Stimulated activated CD4-positive, alpha-beta T cell treated with anti-CD3 and anti-CD28 coated beads, Interleukin-12 subunit alpha, Interleukin-12 subunit beta, amount 100 ng/mL, for 48 hours (primary cell): Measurements from ENCODE around the gene CYP3A5.
"Not testable (repeated sequence)": the region's sequence is repeated elsewhere in the genome, so short reads cannot be mapped to it uniquely, and the experiment has no call there.

ENCODE experiments used
- DNase-seq, 3 donors: peaks; one replicate each; pipeline ENCODE4 v3.0.0-alpha.2; 2020; ENCODE audit warnings: low read depth in 2 of 3, low spot score in 1 of 3

The CYP3A5 gene

DNA sequence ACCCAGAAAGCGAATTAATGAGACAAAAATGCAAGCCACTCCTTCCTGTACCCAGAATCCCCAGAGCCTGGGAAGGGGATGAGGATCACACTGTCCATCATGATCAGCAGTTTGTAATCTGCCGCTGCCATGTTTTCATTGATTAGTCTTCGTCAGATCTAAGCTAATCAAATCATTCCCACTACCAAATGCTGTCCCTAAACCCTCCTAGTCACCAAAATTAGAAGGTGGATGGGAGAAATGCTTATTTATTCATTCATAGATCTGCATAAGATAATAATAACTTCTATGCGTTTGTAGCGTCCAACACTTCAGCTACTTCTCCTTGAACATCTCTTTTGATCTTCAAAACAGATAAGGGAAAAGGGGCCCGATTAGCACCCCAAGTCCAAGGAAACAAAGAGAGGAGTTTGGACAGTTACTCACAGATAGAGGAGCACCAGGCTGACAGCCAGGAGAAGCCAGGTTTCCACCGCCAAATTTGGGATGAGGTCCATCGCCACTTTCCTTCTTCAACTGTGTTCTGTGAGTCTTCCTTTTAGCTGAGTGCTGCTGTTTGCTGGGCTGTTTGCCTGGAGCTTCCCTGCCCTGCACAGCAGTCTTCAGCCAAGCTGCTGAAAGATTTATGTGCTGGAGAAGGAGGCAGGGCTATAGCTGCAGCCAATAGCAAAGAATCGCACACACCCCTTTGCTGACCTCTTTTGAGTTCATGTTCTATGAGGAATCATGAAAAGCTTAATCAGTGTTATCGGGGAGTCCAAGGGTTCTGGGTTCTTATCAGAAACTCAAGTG lies at the start of gene CYP3A5:
Gene CYP3A5 (minus strand): TSS at position 597 of the 792 bp plus-strand sequence. CDS start 100 bp downstream, at position 497.
- no peak for DNase-seq

DNA sequence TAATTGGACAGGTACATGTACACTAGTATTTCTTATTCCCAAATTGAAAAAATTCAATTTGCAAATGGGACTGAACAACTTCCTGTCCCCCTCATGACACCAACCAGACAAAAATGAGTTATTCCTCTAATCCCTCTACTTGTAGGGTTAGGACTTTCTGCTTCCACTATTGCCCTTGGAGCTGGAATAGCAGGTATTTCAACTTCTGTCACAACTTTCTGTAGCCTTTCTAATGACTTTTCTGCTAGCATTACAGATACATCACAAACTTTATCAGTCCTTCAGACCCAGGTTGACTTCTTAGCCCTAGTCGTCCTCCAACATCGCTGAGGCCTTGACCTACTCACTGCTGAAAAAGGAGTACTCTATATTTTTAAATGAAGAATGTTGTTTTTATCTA lies 48.8 kb upstream of the CYP3A5 start:
- no peak for DNase-seq

DNA sequence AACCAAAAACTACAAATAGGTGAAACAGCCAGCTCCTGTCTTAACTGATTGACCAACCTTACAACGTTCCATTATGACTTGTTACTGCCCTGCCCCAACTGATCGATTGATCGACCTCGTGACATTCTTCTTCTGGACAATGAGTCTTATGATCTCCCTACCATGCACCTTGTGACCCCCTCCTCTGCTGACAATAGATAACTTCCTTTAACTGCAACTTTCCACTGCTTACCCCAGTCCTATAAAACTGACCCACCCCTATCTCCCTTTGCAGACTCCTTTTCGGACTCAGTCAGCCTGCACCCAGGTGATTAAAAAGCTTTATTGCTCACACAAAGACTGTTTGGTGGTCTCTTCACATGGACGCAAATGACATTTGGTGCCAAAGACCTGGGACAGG lies 43.4 kb upstream of the CYP3A5 start:
- DNase-seq, result not testable (repeated sequence)

DNA sequence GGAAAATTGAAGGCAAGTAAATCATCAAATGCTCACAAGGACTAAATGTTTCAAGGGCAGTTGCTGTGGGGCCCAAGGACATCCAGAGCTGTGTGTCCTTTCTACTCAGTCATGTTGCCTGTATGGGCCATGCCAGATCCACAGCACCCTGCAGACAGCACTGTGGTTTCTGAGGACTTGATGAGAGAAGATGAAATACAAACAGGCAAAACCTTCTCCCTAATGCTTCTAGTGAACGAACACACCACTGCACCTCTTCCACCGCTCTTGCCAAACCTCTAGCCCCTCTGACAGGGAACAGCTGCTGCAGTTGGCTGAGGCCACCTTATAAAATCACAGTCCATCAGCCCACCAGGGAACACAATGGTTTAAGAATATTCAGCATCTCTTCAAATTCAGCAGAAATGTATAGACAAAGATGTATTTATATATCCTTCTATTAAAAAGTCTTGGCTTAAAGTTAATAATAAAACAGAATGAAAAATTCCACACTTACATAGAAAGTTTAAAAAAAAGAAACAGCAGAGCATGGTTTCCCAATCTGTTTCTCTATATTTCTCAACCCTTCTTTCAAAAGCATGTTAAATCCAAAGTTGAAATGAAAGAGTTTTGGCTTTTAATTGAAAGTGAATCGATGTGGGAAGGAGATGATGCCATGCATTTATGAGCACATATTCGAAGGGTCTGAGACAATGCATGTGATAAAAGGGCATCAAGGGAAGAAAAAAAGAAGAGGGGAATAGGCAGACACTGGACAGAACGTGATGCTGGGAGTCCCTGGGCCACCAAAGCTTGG lies 41.2 kb upstream of the CYP3A5 start:
- no peak for DNase-seq

DNA sequence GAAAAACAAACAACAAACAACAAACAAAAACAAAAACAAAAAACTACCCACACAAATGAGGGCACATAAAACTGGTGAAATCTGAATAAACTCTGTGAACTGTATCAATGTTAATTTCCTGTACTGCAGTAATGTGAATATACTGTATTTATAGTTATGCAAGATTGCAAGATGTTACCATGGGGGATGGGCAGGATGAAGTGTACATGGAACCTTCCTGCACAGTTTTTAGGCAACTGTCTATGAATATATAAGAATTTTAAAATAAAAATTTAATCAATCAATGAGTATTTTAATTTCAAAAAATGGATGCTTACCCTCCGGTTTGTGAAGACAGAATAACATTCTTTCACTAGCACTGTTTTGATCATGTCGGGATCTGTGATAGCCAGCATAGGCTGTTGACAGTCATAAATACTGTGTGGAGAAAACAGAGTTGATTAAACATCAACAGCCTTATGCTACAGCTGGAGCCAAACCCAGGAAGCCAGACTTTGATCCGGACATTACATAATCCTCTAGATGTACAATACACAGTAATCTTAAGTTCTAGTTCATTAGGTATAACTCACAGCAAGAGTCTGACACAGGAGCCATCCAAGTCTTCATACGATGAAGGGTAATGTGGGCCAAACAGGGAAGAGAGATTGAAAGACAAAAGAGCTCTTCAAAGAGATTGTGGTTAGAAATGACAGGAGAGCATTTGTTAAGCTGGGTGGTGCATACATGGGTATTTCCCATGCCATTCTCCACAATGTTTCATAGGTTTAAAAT lies 40.4 kb upstream of the CYP3A5 start:
- no peak for DNase-seq

DNA sequence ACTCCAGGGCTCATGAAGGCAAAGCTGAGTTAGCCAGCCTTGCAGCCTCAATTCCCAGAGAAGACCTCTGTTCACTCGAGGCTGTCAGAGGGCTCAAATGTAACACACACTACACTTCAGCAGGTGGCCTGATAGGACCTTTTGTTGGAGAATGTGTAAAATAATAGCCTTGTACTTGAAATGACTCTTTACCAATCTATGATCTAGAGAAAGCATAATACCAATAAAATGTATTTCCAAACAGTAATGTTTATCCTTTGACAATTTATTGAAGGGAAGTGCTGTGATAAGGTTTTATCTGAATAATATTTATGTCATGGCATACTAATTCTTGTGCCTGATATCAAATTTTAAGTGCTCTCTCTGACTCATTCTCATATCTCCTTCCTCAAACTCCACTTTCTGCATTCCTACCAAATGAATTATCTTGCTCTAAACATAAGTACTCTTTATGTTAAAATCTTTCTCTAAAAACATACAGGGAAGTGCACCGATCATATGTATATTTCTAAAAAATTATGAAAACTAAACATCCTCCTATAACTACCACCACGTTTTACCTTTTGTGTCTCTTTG lies 34.3 kb upstream of the CYP3A5 start:
- no peak for DNase-seq

DNA sequence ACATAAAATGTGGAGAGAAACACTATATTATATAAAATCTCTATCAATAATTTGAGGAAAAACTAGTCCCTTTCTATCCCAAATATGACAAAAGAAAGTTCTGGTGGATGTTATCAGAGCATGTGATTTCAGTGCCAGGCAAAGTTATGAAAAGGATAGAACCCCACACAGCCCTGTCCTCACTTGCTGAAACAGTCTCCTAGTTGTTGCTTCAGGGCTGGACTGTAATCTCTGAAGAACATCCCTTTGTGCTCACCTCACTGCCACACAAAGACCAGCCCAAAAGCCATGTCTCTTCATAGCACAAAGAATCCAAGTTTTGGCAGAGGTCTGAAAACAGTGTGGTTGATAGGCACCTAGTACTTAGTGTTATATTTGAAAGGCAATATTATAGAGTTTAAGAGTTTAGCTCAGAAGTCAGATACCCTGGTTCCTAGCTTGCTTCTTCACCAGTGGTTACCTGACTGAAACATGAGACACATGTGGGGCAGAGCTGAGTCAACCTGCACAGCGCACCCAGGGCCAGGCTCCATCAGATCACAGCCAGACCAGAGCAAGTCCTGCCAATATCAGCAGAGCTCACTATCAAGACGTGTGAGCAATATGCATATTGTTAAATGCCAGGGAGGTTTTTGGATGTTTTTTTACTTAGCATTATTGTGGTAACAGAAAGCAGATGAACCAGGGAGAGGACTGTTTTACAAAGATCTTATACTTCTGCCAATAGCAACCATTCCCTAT lies 30.2 kb upstream of the CYP3A5 start:
- DNase-seq, result no peak

DNA sequence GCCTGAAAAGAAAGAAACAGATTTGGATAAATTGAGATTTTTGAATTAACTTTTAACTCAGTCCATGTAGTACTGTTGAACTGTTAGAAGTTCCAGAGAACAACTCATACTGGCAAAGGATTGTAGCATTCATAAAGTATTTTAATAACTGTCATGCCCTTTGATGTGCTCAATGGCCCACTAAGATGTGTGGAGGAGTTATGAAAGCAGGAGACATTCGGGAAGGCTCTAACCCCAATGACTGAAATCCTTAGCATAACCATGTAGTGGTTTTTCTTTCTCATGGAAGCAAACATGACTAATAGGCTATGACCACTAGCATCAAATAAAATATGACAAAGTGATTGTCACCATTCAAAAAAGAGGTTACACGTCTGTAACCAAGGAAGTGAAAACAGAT lies 29.5 kb upstream of the CYP3A5 start:
- no peak for DNase-seq

DNA sequence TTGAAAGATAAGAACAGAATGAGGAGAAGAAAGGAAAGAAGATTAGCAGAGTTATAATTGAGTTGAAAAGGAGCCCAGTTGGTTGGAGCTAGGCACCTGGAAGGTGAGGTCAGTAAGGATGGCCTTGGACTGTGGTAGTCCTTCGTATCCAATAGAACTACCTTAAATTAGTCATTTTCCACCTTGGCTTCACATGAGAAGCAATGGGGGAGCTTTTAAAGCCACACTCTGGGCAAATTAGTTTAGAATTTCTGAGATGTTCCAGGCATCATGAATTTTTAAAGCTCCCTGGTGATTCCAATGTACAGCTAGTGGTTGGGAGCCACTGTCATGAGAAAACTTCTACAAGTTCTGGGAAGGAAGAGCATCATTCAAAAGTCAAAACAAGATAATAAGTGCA lies 27.3 kb upstream of the CYP3A5 start:
- no peak for DNase-seq

DNA sequence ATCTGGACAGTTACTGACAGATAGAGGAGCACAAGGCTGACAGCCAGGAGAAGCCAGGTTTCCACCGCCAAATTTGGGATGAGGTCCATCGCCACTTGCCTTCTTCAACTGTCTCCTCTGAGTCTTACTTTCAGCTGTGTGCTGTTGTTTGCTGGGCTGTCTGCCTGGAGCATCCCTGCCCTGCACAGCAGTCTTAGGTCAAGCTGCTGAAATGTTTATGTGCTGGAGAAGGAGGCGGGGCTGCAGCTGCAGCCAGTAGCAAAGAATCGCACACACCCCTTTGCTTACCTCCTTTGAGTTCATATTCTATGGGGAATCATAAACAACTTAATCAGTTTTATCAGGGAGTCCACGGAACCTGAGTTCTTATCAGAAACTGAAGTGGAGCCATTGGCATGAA lies 20.1 kb upstream of the CYP3A5 start:
- DNase-seq, result no peak

DNA sequence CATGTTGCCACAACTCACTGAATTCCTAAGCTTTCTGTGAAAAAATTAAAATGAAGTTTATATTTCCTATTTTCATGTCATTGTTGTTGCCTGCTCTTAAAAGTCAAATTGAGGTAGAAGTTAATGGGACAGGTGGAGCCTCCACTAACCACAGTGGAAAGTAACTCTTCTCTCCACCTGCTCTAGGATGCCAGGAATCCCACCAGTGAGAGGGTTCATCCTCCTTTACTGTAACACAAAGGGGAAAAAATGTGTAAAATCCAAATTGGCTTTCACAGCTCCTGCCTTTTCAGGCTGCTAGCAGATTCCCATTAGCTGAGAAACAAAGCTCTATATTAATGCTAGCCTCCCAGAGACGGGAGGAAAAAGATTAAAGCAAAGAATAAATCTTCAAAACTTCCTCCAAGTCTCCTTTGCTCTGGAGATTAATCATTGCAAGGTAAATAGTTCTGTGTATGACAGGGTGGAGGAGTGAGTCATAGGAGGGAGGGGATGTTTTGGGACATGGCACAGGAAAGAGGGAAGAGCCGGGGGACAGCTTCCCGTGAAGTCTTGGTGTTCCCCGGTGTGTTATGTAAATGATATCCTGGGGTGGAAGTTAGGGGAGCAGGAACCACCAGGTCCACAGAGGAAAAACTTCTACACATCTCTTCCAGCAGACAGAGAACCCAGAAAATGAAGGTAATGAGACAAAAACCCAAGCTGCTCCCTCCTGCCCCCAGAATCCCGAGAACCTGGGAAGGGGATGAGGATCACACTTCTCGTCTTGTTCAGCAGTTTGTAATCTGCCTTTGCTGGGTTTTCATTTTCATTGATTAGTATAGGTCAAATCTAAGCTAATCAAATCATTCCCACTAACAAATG lies 19.3 kb upstream of the CYP3A5 start:
- DNase-seq, result not testable (repeated sequence)

DNA sequence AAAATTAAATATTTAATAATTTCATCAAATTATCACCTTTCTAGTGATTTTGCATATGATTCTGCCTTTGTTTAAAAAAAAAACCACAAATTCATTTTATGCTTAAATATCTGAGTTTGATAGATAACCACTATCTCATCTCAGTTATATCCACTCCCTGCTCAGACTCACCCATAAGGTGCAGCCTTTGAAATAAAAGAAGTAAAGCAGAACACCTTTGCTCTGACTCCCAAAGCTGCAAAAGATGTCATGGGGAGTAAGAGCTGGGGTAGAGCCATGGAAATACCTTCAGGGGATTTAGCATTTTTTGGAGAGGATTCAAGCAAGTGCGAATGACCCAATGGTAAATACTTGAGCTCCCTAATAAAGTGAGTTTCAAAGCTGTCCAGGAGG lies 15.1 kb upstream of the CYP3A5 start:
- no peak for DNase-seq

DNA sequence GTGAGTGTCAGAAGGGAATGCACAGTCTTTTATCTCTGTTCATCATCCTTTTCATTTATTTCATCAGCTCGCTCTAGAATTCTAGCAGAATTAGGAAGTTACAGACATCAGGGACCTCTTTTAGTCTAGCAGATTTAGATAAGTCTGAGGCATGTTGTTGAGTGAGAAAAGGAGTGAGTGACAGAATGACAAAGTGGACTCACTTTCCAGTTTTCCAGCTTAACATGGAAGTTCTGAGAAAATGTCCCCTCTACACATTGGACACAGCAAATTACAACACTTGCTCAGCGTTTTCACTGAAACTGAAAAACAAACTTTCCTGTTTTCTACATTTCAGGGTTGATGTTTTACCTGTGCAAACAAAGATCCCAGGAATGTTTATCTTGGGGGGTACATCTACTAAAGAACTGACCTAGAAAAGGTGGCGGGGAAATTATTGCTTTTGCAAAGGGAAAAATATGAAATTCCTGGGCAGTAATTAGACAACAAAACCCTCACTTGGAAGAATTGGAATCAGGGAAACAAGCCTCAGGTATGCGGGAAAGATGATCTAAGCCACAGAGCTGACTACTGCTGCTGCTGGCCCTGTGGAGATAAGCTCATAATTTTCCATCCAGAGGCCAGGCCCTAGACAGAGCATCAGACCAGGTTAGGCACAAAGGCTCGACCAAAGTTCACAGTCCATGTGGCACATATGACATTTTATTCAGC lies 14.6 kb upstream of the CYP3A5 start:
- DNase-seq, result no peak

DNA sequence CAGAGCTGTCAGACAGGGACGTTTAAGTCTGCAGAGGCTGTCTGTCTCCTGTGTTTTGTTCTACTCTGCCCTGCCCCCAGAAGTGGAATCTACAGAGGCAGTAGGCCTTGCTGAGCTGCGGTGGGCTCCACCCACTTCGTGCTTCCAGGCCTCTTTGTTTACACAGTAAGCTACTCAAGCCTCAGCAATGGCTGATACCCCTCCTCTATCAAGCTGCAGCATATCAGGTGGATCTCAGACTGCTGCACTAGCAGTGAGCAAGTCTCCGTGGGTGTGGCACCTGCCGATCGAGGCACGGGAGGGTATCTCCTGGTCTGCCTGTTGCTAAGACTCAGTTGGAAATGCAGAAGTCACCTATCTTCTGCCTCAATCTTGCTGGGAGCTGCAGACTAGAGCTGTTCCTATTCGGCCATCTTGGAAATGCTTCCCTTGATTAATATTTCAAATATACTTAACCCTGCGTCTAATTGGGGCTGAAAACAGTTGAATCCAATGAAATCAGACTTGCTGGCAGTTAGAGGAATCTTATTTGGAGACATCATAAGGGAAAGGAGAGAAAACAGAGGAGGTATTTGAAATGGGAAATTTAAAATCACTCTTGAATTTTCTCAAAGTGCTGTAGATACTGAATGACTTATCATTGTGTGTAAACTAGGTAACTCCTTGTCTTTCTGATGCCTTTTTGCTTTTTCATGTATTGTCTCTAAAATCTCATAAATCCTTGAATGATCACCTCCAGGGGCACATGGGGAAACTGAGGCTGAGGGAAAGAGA lies 13.8 kb upstream of the CYP3A5 start:
- DNase-seq, result no peak

DNA sequence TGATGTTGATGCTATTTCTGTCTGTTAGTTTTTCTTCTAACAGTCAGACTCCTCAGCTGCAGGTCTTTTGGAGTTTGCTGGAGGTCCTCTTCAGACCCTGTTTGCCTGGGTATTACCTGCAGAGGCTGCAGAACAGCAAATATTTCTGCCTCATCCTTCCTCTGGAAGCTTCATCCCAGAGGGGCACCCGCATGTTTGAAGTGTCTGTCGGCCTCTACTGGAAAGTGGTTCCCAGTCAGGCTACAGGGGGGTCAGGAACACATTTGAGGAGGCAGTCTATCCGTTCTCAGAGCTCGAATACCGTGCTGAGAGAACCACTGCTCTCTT lies 13.3 kb upstream of the CYP3A5 start:
- no peak for DNase-seq

DNA sequence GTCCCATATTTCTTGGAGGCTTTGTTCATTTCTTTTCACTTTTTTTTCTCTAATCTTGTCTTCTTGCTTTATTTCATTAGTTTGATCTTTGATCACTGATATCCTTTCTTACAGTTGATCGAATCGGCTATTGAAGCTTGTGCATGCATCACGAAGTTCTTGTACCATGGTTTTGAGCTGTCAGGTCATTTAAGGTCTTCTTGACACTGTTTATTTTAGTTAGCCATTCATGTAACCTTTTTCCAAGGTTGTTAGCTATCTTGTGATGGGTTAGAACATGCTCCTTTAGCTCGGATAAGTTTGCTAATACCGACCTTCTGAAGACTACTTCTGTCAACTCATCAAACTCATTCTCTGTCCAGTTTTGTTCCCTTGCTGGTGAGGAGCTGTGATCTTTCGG lies 12.8 kb upstream of the CYP3A5 start:
- DNase-seq, result not testable (repeated sequence)

DNA sequence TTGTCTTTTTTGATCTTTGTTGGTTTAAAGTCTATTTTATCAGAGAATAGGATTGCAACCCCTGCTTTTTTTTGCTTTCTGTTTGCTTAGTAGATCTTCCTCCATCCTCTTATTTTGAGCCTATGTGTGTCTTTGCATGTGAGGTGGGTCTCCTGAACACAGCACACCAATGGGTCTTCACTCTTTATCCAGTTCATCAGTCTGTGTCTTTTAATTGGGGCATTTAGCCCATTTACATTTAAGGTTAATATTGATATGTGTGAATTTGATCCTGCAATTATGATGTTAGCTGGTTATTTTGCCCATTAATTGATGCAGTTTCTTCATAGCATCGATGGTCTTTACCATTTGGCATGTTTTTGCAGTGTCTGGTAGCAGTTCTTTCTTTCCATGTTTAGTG lies 11.9 kb upstream of the CYP3A5 start:
- DNase-seq, result not testable (repeated sequence)

DNA sequence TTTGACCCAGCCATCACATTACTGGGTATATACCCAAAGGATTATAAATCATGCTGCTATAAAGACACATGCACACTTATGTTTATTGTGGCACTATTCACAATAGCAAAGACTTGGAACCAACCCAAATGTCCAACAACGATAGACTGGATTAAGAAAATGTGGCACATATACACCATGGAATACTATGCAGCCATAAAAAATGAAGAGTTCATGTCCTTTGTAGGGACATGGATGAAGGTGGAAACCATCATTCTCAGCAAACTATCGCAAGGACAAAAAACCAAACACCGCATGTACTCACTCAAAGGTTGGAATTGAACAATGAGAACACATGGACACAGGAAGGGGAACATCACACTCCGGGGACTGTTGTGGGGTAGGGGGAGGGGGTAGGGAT lies 11.1 kb upstream of the CYP3A5 start:
- DNase-seq, result not testable (repeated sequence)
